D721Med (cell line): Measurements from ENCODE around the gene HPCA.
"Not testable (repeated sequence)": the region's sequence is repeated elsewhere in the genome, so short reads cannot be mapped to it uniquely, and the experiment has no call there.

Experiments
- DNase-seq: peaks from one replicate; pipeline ENCODE4 v3.0.0; 2011; ENCODE audit warnings: low spot score; ENCODE audit not compliant: insufficient read length
- FAIRE-seq: peaks from 2 replicates; lab custom pipeline; 2011; peaks lifted over from hg19 to GRCh38; lab: Jason Lieb, UNC
- CTCF ChIP-seq: IDR thresholded peaks from 2 replicates; pipeline ENCODE4 v1.5.1; 2012; ENCODE audit warnings: mild to moderate bottlenecking, control low read depth; ENCODE audit not compliant: insufficient read depth; ENCODE audit errors: missing control alignments

HPCA gene

GRCh38 chr1:32903991-32904785, 17.9 kb downstream of the HPCA start:
- TF ChIP-seq CTCF: no peak
- FAIRE-seq (no peak), DNase-seq (no peak)

GRCh38 chr1:32904797-32905196, 18.5 kb downstream of the HPCA start:
- FAIRE-seq (no peak), DNase-seq (no peak)

GRCh38 chr1:32905588-32905987, 19.3 kb downstream of the HPCA start:
- not testable (repeated sequence) for FAIRE-seq, DNase-seq

More at GRCh38 chr1:32904797-32905196, 18.5 kb downstream of the HPCA start:
- no peak for TF ChIP-seq CTCF

- DNase-seq (no peak), FAIRE-seq (no peak)
- no peak for TF ChIP-seq CTCF
These were observed 20.4 kb downstream of the HPCA start for GRCh38 chr1:32906654-32907053.

- TF ChIP-seq CTCF: no peak
- DNase-seq (no peak), FAIRE-seq (no peak)
These were observed 21.1 kb downstream of the HPCA start for GRCh38 chr1:32907435-32907834.

GRCh38 chr1:32910319-32910718, 24.0 kb downstream of the HPCA start:
- TF ChIP-seq CTCF: no peak
- DNase-seq (no peak), FAIRE-seq (no peak)

- no peak for DNase-seq
- no peak for TF ChIP-seq CTCF
- FAIRE-seq: no peak
These were observed 29.7 kb downstream of the HPCA start for GRCh38 chr1:32915766-32916706.
